CD4-positive, alpha-beta T cell (primary cell): Measurements from ENCODE around the gene LAPTM4A. TPM values are rescaled to one million over a fixed set of nuclear protein-coding genes. Genes with fewer than 3 reads are reported as not detected.

ENCODE experiments used
- ATAC-seq: fragments of 200-7000 bp; cut with Tn5 transposase; one replicate; pipeline ENCODE4 v1.10.0; 2022; ENCODE audit warnings: mild to moderate bottlenecking; ENCODE audit not compliant: poor library complexity
- CTCF ChIA-PET: fragments of 350-600 bp; sonication (Branson Sonifier 250); formaldehyde crosslinking; loops from one replicate; lab custom pipeline; 2021; ENCODE audit warnings: antibody characterized with exemption, inconsistent platforms; lab: Charles Lee
- POLR2A ChIA-PET: fragments of 350-600 bp; sonication (Branson Sonifier 250); formaldehyde crosslinking; loops from one replicate; lab custom pipeline; 2021; ENCODE audit warnings: antibody characterized with exemption, inconsistent platforms; lab: Charles Lee
- DNase-seq, 14 experiments: peaks; one replicate each; pipeline ENCODE4 v3.0.0-alpha.2; 2013 to 2020; ENCODE audit warnings: mixed read lengths in 2 of 14
- H3K27ac ChIP-seq, 2 donors: one replicate each; pipeline versions ENCODE4 v1.5.1 to v1.7.0; 2013; ENCODE audit warnings: low read length in 2 of 2, low read depth in 1 of 2, mild to moderate bottlenecking in 1 of 2
- H3K27me3 ChIP-seq, 2 experiments: 1 replicate in 1 of 2; 2 replicates in 1 of 2; pipeline versions ENCODE4 v1.6.1 to v1.7.0; 2013; ENCODE audit warnings: low read length in 2 of 2, control low read depth in 1 of 2, mild to moderate bottlenecking in 1 of 2, moderate library complexity in 1 of 2; ENCODE audit not compliant: insufficient read depth in 2 of 2, control insufficient read depth in 1 of 2
- H3K36me3 ChIP-seq: one replicate; pipeline ENCODE4 v1.6.1; 2013; ENCODE audit warnings: low read length, control low read depth; ENCODE audit not compliant: insufficient read depth
- H3K4me1 ChIP-seq: one replicate; pipeline ENCODE4 v1.6.1; 2013; ENCODE audit warnings: low read length, control low read depth; ENCODE audit not compliant: insufficient read depth
- H3K4me3 ChIP-seq: one replicate; pipeline ENCODE4 v1.5.1; 2013; ENCODE audit warnings: mild to moderate bottlenecking, low read length, moderate library complexity
- H3K9me3 ChIP-seq, 2 experiments: 1 replicate in 1 of 2; 2 replicates in 1 of 2; pipeline versions ENCODE4 v1.6.1 to v1.7.0; 2013; ENCODE audit warnings: low read length in 2 of 2, mild to moderate bottlenecking in 2 of 2, control low read depth in 1 of 2, moderate library complexity in 1 of 2; ENCODE audit not compliant: control insufficient read depth in 1 of 2, insufficient read depth in 1 of 2
- H3K27ac Mint-ChIP-seq: one replicate; pipeline ENCODE4 v1.8.0; 2020; ENCODE audit warnings: mixed read lengths
- H3K27me3 Mint-ChIP-seq: one replicate; pipeline ENCODE4 v1.8.0; 2021; ENCODE audit warnings: mixed read lengths
- H3K36me3 Mint-ChIP-seq: one replicate; pipeline ENCODE4 v1.8.0; 2021; ENCODE audit warnings: low read depth, mixed read lengths
- H3K4me1 Mint-ChIP-seq: one replicate; pipeline ENCODE4 v1.8.0; 2021; ENCODE audit warnings: low read depth, mixed read lengths
- H3K4me3 Mint-ChIP-seq: one replicate; pipeline ENCODE4 v1.8.0; 2020; ENCODE audit warnings: mild to moderate bottlenecking, mixed read lengths
- H3K9me3 Mint-ChIP-seq: one replicate; pipeline ENCODE4 v1.8.0; 2020; ENCODE audit warnings: mixed read lengths
- intact Hi-C, 2 experiments: fragments of 100-400 bp; cut with DNase I in 1 of 2; cut with micrococcal nuclease in 1 of 2; formaldehyde crosslinking; loops; one replicate each; pipeline versions ENCODE4 v1.15.1 to v1.9.0; 2023 to 2025; cut with DNase I, micrococcal nuclease
- total RNA-seq, 174 experiments: library from RNA in 2 of 174; stranded (reverse) in 2 of 174; gene quantifications; one replicate each; pipeline ENCODE4 v1.2.3 and lab custom pipeline; 2021 to 2026
- TF ChIP-seq, protein P1 (sequence below): fragments of 200-600 bp; IDR thresholded peaks from one replicate; pipeline ENCODE4 v1.8.0; 2022; ENCODE audit warnings: antibody characterized with exemption, mild to moderate bottlenecking

LAPTM4A gene
- total RNA-seq, 2 experiments from 2014 or later = 59.4 to 62.0 TPM

- peaks cover 12% of the 10 kb centered on the region for H3K9me3 Mint-ChIP-seq
- Histone ChIP-seq H3K36me3 (peaks cover 8% of the 10 kb centered on the region), H3K4me3 (no peak overlapping the region), H3K4me1 (no peaks in the 10 kb centered on the region), H3K27ac (no peak overlapping the region), H3K27me3 (no peaks in the 10 kb centered on the region), H3K9me3 (peaks cover 7 to 9% of the 10 kb centered on the region in 2 experiments)
- ChIA-PET POLR2A (no interaction called here), CTCF (no interaction called here)
- intact Hi-C loops = no loop called here
- ATAC-seq (no peak), DNase-seq (no peak)
- no peak overlapping the region for H3K4me3 Mint-ChIP-seq
- no peaks in the 10 kb centered on the region for H3K4me1 Mint-ChIP-seq
- H3K27ac Mint-ChIP-seq = no peak overlapping the region
- no peaks in the 10 kb centered on the region for H3K27me3 Mint-ChIP-seq
- TF ChIP-seq, protein P1, sequence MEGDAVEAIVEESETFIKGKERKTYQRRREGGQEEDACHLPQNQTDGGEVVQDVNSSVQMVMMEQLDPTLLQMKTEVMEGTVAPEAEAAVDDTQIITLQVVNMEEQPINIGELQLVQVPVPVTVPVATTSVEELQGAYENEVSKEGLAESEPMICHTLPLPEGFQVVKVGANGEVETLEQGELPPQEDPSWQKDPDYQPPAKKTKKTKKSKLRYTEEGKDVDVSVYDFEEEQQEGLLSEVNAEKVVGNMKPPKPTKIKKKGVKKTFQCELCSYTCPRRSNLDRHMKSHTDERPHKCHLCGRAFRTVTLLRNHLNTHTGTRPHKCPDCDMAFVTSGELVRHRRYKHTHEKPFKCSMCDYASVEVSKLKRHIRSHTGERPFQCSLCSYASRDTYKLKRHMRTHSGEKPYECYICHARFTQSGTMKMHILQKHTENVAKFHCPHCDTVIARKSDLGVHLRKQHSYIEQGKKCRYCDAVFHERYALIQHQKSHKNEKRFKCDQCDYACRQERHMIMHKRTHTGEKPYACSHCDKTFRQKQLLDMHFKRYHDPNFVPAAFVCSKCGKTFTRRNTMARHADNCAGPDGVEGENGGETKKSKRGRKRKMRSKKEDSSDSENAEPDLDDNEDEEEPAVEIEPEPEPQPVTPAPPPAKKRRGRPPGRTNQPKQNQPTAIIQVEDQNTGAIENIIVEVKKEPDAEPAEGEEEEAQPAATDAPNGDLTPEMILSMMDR = no peak
- peaks cover 30% of the 10 kb centered on the region for H3K36me3 Mint-ChIP-seq
These were observed 27.7 kb downstream of the LAPTM4A start for GRCh38 chr2:20023688-20024087.

DNA sequence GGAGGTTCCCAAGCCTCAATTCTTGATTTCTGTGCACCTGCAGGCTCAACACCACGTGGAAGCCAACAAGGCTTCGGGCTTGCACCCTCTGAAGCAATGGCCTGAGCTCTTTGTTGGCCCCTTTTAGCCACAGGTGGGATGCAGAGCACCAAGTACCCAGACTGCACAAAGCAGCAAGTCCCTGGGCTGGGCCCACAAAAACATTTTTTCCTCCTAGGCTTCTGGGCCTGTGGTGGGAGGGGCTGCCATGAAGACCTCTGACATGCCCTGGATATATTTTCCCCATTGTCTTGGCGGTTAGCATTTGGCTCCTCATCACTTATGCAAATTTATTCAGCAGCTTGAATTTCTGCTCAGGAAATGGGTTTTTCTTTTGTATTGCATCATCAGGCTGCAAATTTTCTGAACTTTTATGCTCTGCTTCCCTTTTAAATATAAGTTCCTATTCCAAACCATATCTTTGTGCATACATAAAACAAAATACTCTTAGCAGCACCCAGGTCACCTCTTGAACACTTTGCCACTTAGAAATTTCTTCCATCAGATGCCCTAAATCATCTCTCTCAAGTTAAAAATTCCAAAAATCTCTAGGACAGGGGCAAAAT, 29.9 kb downstream of the LAPTM4A start:
- Histone ChIP-seq H3K4me3 (no peak overlapping the region), H3K9me3 (peaks cover 7 to 9% of the 10 kb centered on the region in 2 experiments), H3K27me3 (no peaks in the 10 kb centered on the region), H3K4me1 (no peaks in the 10 kb centered on the region), H3K27ac (no peak overlapping the region), H3K36me3 (no peaks in the 10 kb centered on the region)
- Mint-ChIP-seq H3K27me3 (no peaks in the 10 kb centered on the region), H3K9me3 (peaks cover 10% of the 10 kb centered on the region), H3K36me3 (peaks cover 14% of the 10 kb centered on the region), H3K27ac (no peak overlapping the region), H3K4me3 (no peak overlapping the region), H3K4me1 (no peaks in the 10 kb centered on the region)
- intact Hi-C loops = no loop called here
- POLR2A ChIA-PET = no interaction called here
- TF ChIP-seq, protein P1 = no peak
- DNase-seq (no peak), ATAC-seq (no peak)
- CTCF ChIA-PET = no interaction called here

DNA sequence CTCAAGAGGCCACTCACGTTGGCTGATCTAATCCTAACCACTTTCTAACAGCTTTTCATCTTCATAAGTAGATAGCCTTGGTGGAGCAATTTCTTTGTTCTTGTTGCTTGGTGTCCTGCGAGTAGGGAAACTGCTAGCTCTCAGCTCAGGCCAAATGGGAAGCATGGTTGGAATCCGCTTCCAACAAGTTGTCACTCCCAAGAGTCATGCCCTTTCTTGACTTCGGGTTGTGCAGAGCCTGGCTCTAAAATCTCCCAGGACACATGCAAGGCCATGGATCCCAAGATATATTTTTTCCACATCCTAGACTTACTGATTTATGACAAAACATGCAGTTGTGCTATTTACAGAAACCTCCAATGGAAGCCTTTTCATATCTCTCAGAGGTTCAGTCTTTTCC, 31.7 kb downstream of the LAPTM4A start:
- H3K27me3 ChIP-seq = no peaks in the 10 kb centered on the region
- CTCF ChIA-PET = no interaction called here
- H3K4me3 ChIP-seq = no peak overlapping the region
- H3K36me3 Mint-ChIP-seq = peaks cover 14% of the 10 kb centered on the region
- H3K4me1 Mint-ChIP-seq = no peaks in the 10 kb centered on the region
- no peaks in the 10 kb centered on the region for H3K36me3 ChIP-seq
- H3K27ac ChIP-seq = no peak overlapping the region
- H3K27me3 Mint-ChIP-seq = peaks cover 1% of the 10 kb centered on the region
- H3K9me3 Mint-ChIP-seq = peaks cover 10% of the 10 kb centered on the region
- no peak overlapping the region for H3K27ac Mint-ChIP-seq
- H3K4me3 Mint-ChIP-seq = no peak overlapping the region
- peaks cover 7 to 9% of the 10 kb centered on the region in 2 experiments for H3K9me3 ChIP-seq
- DNase-seq (no peak), ATAC-seq (no peak)
- POLR2A ChIA-PET = no interaction called here
- intact Hi-C loops = no loop called here
- H3K4me1 ChIP-seq = no peaks in the 10 kb centered on the region
- TF ChIP-seq, protein P1 = no peak
